Activated naive CD4-positive, alpha-beta T cell treated with anti-CD3 and anti-CD28 coated beads, Interleukin-2, amount 50 U/mL, for 24 hours (primary cell): ENCODE data around the gene ZG16.

Experiments
- H3K27ac Mint-ChIP-seq: one replicate; pipeline ENCODE4 v1.8.0; 2021; ENCODE audit warnings: mild to moderate bottlenecking, mixed read lengths
- H3K27me3 Mint-ChIP-seq: one replicate; pipeline ENCODE4 v1.8.0; 2021; ENCODE audit warnings: mixed read lengths
- H3K36me3 Mint-ChIP-seq: one replicate; pipeline ENCODE4 v1.8.0; 2021; ENCODE audit warnings: mixed read lengths
- H3K4me1 Mint-ChIP-seq: one replicate; pipeline ENCODE4 v1.8.0; 2021; ENCODE audit warnings: mixed read lengths
- H3K4me3 Mint-ChIP-seq: one replicate; pipeline ENCODE4 v1.8.0; 2021; ENCODE audit warnings: mild to moderate bottlenecking, mixed read lengths
- H3K9me3 Mint-ChIP-seq: one replicate; pipeline ENCODE4 v1.8.0; 2021; ENCODE audit warnings: mixed read lengths

The ZG16 gene

DNA sequence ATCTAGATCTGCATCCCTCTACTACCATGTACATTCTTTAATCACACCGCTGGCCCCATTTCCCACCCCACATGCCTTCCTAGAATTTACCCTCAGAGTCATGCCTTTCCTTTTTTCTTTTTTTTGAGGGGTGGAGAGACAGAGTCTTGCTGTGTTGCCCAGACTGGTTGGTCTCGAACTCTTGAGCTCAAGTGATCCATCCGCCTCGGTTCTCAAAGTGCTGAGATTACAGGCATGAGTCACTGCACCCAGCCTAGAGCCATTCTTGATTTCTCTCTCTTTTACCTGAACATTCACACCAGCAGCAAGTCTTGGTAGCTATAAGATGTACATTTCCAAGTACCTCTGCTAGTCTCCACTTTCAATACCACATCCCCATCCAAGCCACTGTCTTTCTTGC is 40.0 kb downstream of the ZG16 start:
- Mint-ChIP-seq H3K27me3 (no peaks in the 10 kb centered on the region), H3K27ac (peak overlapping the region; percentile 86), H3K4me1 (peaks cover 69% of the 10 kb centered on the region), H3K4me3 (peak overlapping the region; percentile 88), H3K9me3 (no peaks in the 10 kb centered on the region), H3K36me3 (peaks cover 13% of the 10 kb centered on the region)

DNA sequence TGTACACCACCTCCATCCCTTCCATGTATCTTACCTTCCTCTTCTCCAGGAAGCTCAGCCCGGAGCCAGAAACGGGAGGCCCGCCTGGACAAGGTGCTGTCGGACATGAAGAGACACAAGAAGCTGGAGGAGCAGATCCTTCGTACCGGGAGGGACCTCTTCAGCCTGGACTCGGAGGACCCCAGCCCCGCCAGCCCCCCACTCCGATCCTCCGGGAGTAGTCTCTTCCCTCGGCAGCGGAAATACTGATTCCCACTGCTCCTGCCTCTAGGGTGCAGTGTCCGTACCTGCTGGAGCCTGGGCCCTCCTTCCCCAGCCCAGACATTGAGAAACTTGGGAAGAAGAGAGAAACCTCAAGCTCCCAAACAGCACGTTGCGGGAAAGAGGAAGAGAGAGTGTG is 41.5 kb downstream of the ZG16 start:
- Mint-ChIP-seq H3K4me3 (peak overlapping the region; percentile 96), H3K36me3 (peaks cover 13% of the 10 kb centered on the region), H3K27me3 (no peaks in the 10 kb centered on the region)

DNA sequence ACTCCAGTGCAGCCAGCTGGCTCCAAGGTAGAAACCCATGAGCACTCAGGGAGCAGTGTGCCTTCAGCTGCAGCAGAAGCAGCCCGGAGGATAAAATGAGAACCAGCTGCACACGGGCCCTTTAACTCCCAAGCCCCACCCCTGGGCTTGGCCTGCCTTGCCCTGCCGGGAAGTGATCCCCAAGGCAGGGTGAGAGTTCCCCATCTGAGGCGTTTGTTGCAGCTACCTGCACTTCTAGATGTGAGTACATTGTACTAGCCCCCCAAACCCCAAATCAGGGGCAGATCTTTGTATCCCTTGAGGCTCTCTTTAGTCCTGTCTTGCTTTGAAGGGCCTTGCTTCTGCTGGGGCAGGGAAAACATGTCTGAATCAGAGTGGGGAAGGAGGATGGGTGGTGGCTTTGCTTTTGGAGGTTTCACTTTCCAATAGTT is 42.2 kb downstream of the ZG16 start, which contains the start of gene MVP:
TSS of gene MVP (plus strand) at position 192 of the 431 bp plus-strand sequence. CDS start 10,088 bp downstream, outside the sequence.
- peak within 1 kb of the TSS; percentile 96 for H3K4me3 Mint-ChIP-seq
- peaks cover 73% of the 10 kb centered on the region for H3K4me1 Mint-ChIP-seq
- peaks cover 13% of the 10 kb centered on the region for H3K36me3 Mint-ChIP-seq
- H3K27me3 Mint-ChIP-seq, result no peaks in the 10 kb centered on the region
- H3K27ac Mint-ChIP-seq, result peak within 1 kb of the TSS; percentile 99
- H3K9me3 Mint-ChIP-seq, result no peaks in the 10 kb centered on the region

More for the DNA sequence above, 41.5 kb downstream of the ZG16 start:
- no peaks in the 10 kb centered on the region for H3K9me3 Mint-ChIP-seq
- H3K4me1 Mint-ChIP-seq, result peaks cover 73% of the 10 kb centered on the region
- peak overlapping the region; percentile 99 for H3K27ac Mint-ChIP-seq

DNA sequence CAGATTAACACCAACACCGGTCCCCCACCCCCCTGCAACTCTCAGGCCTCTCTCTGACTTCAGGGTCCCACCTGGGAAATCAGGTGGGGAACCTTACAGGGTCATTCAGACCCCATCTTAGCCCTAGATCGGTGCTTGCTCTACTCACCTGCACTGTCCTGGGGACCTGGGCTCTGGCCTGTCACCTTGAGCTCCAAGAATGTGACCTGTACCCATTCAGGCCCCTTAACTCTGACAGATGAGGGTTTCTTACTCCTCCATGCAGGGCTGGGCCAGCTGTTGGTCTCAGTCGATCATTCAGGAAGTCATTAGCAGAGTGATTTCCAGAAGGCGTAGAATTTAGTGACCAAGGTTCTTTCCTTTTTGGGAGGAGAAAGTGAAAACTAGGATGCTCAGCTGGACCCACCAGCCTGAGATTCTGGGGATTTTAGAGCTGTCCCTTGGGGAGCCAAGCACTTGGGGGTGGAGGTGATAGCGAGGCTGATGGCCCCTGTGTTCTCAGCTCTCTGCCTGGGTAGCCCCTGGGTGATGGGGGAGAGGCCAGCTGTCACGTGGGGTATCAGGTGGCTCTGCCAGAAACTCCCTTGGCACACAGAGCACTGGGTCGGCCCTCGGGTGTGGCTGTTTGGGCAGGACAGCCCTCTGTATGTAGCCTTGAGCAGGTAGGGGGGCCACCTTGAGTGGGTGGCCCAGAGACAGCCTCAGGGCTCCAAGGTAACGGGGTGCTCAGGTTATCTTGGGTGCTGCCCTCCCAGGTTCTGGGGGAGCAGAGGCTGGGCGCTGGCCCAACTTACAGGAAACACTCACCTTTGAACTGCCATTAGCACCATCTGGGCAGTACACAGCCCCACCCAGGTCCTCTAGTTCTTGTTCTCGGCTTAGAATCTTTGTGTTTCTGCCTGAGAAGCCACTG is 42.9 kb downstream of the ZG16 start:
- H3K27ac Mint-ChIP-seq, result peak overlapping the region; percentile 99
- peaks cover 13% of the 10 kb centered on the region for H3K36me3 Mint-ChIP-seq
- H3K4me3 Mint-ChIP-seq, result peak overlapping the region; percentile 96
- peaks cover 74% of the 10 kb centered on the region for H3K4me1 Mint-ChIP-seq
- no peaks in the 10 kb centered on the region for H3K27me3 Mint-ChIP-seq
- H3K9me3 Mint-ChIP-seq, result no peaks in the 10 kb centered on the region

DNA sequence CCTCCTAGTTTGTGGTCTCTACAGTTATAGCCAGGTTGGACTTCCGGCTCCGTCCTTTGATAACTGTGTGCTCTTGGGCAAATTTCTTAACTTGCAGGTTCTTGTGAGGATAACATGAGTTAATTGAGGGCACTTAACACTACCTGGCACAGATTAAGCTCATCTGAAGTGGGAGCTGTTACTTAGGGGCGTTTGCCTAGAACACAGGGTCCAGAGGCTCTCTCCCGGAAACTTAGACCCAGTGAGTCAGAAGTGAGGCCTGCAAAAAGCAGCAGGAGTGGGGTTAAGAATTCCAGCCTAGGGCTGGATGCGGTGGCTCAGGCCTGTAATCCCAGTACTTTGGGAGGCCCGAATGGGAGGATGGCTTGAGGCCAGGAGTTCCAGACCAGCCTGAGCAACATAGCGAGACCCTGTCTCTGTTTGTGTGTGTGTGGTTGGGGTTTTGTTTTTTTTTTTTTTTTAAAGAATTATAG is 43.6 kb downstream of the ZG16 start:
- H3K36me3 Mint-ChIP-seq, result peaks cover 13% of the 10 kb centered on the region
- H3K4me1 Mint-ChIP-seq, result peaks cover 79% of the 10 kb centered on the region
- peak overlapping the region; percentile 96 for H3K4me3 Mint-ChIP-seq
- H3K27me3 Mint-ChIP-seq, result no peaks in the 10 kb centered on the region
- H3K9me3 Mint-ChIP-seq, result no peaks in the 10 kb centered on the region
- H3K27ac Mint-ChIP-seq, result peak overlapping the region; percentile 99

DNA sequence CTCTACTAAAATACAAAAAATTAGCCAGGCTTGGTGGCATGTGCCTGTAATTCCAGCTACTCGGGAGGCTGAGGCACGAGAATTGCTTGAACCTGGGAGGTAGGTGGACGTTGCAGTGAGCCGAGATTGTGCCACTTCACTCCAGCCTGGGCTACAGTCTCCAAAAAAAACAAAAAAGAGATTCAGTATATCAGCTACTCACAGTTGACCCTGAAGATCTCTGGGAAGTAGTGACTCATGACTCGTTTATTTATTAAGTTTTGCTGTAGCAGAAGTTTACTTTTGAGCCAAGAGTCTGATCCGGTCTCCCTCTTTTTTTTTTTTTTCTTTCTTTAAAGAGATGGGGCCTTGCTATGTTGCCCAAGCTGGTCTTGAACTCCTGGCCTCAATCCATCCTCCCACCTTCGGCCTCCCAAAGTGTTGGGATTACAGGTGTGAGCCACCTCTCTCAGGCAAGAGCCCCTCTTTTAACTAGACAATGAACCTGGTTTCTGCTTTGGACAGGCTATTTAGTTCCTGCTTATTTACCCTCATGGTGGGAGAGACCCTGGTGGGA is 46.6 kb downstream of the ZG16 start:
- Mint-ChIP-seq H3K27me3 (no peaks in the 10 kb centered on the region), H3K4me3 (peak overlapping the region; percentile 61), H3K36me3 (peaks cover 2% of the 10 kb centered on the region)

DNA sequence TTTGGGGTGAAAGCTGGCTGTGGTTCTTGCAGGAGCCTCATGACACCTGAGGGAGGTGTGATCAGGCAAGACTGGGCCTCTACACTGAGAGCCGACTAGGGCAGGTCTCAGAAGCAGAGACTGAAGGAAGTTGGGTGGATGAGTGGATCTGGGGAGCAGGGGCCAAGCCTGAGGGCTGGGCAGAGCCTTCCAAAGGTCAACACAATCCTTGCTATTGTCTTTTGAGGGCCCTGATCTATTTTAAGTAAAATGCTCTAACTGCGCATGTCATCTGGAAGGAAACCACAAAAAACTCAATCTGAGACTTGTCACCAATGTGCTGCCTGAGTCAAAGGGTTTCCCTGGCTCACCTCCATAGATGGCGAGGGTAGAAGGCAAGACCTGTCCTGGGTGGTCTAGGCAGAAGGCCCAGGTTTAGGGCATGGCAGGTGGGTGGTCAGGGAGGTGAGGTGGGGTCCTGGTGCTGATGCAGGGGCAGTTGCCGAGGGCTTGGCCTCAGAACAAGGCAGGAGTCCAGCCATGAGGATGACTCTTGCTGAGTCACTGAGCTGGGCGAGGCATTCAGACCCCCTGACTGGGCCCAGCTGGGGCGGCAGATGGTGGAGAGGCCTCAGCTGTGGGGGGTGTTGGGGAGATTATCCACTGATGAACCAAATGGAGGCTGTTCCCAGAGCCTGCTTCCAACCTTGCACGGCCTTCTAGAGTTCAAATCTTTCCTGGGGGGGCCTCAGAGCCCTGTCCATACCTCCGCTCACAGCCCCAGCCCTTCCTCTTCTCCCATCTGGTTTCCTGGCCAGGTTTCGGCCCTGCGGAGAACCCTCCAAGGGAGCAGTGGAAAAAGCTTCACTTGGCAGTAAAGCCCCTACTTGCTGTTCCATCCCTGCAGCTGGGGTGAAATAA is 47.3 kb downstream of the ZG16 start:
- Mint-ChIP-seq H3K27me3 (no peaks in the 10 kb centered on the region), H3K4me3 (peak overlapping the region; percentile 61), H3K36me3 (peaks cover 2% of the 10 kb centered on the region), H3K9me3 (no peaks in the 10 kb centered on the region), H3K4me1 (peaks cover 70% of the 10 kb centered on the region), H3K27ac (peak overlapping the region; percentile 83)

More for the DNA sequence above, 46.6 kb downstream of the ZG16 start:
- peaks cover 68% of the 10 kb centered on the region for H3K4me1 Mint-ChIP-seq
- H3K27ac Mint-ChIP-seq, result peak overlapping the region; percentile 83
- no peaks in the 10 kb centered on the region for H3K9me3 Mint-ChIP-seq

DNA sequence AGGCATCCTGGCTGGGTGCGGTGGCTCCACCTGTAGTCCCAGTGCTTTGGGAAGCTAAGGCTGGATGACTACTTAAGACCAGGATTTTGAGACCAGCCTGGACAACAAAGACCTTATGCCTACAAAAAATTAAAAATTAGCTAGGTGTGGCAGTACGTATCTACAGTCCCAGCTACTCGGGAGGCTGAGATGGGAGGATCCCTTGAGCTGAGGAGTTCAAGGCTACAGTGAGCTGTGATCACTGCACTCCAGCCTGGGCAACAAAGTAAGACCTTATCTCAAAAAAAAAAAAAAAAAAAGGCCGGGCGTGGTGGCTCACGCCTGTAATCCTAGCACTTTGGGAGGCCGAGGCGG is 48.3 kb downstream of the ZG16 start:
- H3K4me1 Mint-ChIP-seq, result peaks cover 71% of the 10 kb centered on the region

DNA sequence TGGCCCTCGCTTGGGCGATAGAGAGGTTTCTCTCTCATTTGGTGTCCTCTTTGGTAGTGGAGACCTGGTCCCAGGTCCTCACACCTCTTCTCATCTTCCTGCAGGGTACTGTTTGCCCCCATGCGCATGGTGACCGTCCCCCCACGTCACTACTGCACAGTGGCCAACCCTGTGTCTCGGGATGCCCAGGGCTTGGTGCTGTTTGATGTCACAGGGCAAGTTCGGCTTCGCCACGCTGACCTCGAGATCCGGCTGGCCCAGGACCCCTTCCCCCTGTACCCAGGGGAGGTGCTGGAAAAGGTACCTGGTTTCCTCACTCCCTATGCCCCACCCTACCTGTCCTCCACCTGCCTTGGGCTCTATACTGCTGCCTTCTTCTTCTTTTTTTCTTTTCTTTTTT is 52.7 kb downstream of the ZG16 start:
- H3K36me3 Mint-ChIP-seq, result peaks cover 7% of the 10 kb centered on the region
- peaks cover 43% of the 10 kb centered on the region for H3K4me1 Mint-ChIP-seq
- H3K27me3 Mint-ChIP-seq, result no peaks in the 10 kb centered on the region
- H3K9me3 Mint-ChIP-seq, result no peaks in the 10 kb centered on the region
- no peak overlapping the region for H3K4me3 Mint-ChIP-seq
- no peak overlapping the region for H3K27ac Mint-ChIP-seq

More for the DNA sequence above, 48.3 kb downstream of the ZG16 start:
- H3K4me3 Mint-ChIP-seq, result peak overlapping the region; percentile 89
- H3K9me3 Mint-ChIP-seq, result no peaks in the 10 kb centered on the region
- H3K36me3 Mint-ChIP-seq, result peaks cover 2% of the 10 kb centered on the region
- peak overlapping the region; percentile 35 for H3K27ac Mint-ChIP-seq
- no peaks in the 10 kb centered on the region for H3K27me3 Mint-ChIP-seq

DNA sequence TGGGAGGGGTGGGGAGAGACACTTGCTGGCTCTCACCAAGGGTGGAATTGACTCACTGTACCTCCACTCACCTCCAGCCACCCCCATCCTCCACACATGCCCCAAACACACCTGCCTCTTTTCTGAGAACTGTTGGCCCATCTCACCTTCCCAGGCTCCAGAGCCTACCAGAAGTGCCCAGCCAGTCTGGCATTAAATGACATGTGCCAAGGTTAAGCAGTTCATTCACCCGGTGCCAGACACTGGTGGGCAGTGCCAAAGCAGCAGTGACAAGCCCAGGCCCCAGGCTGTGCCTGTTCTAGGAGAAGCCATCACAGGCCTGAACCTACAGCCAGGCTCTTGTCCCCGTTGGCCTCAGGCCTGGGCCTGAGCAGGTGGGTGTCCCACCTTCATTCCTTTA is 53.4 kb downstream of the ZG16 start:
- Mint-ChIP-seq H3K9me3 (no peaks in the 10 kb centered on the region), H3K27ac (peak overlapping the region; percentile 83), H3K4me3 (no peak overlapping the region), H3K36me3 (peaks cover 9% of the 10 kb centered on the region), H3K4me1 (peaks cover 36% of the 10 kb centered on the region), H3K27me3 (no peaks in the 10 kb centered on the region)
